Nephron (organoid): ENCODE measurements around the gene VWA7.

Experiments used
- H3K27ac Mint-ChIP-seq, 3 experiments: 2 replicates each; pipeline ENCODE4 v1.8.0; 2020; ENCODE audit warnings: mixed read lengths in 3 of 3, mild to moderate bottlenecking in 2 of 3, moderate library complexity in 1 of 3
- H3K27me3 Mint-ChIP-seq: 2 replicates; pipeline ENCODE4 v1.8.0; 2021; ENCODE audit warnings: low read depth, mild to moderate bottlenecking, moderate library complexity, mixed read lengths
- H3K36me3 Mint-ChIP-seq: 2 replicates; pipeline ENCODE4 v1.8.0; 2020; ENCODE audit warnings: low read depth, mixed read lengths
- H3K4me1 Mint-ChIP-seq: 2 replicates; pipeline ENCODE4 v1.8.0; 2020; ENCODE audit warnings: mixed read lengths
- H3K4me3 Mint-ChIP-seq, 3 experiments: 2 replicates each; pipeline ENCODE4 v1.8.0; 2020; ENCODE audit warnings: mild to moderate bottlenecking in 3 of 3, mixed read lengths in 3 of 3, moderate library complexity in 2 of 3
- H3K9me3 Mint-ChIP-seq: 2 replicates; pipeline ENCODE4 v1.8.0; 2020; ENCODE audit warnings: mixed read lengths
- CTCF ChIP-seq, 3 experiments: fragments of 200-600 bp; sonication (generic); IDR thresholded peaks; one replicate each; pipeline ENCODE4 v1.5.0; 2021; ENCODE audit warnings: antibody characterized with exemption in 3 of 3; ENCODE audit not compliant: unreplicated experiment in 3 of 3

The VWA7 gene

GRCh38 chr6:31732029-31732428 lies 45.1 kb downstream of the VWA7 start:
- H3K27me3 Mint-ChIP-seq: no peaks in the 10 kb centered on the region
- H3K36me3 Mint-ChIP-seq: peaks cover 56% of the 10 kb centered on the region
- H3K9me3 Mint-ChIP-seq: no peaks in the 10 kb centered on the region
- H3K4me1 Mint-ChIP-seq: peaks cover 46% of the 10 kb centered on the region
- peak overlapping the region; percentile 31 to 98 (median 54) for H3K4me3 Mint-ChIP-seq
- no peak for TF ChIP-seq CTCF (IDR thresholded peaks at IDR 0.05; ENCODE audit: unreplicated experiment in 3 of 3)
- H3K27ac Mint-ChIP-seq: peak overlapping the region in 2 of 3 experiments; percentile 15 to 28

GRCh38 chr6:31730631-31731086 lies 46.5 kb downstream of the VWA7 start:
- H3K9me3 Mint-ChIP-seq: no peaks in the 10 kb centered on the region
- no peak for TF ChIP-seq CTCF (IDR thresholded peaks at IDR 0.05; ENCODE audit: unreplicated experiment in 3 of 3)
- peaks cover 69% of the 10 kb centered on the region for H3K36me3 Mint-ChIP-seq
- peak overlapping the region; percentile 97 to 98 (median 98) for H3K4me3 Mint-ChIP-seq
- peak overlapping the region; percentile 90 to 95 (median 92) for H3K27ac Mint-ChIP-seq
- H3K4me1 Mint-ChIP-seq: peaks cover 35% of the 10 kb centered on the region
- H3K27me3 Mint-ChIP-seq: no peaks in the 10 kb centered on the region

GRCh38 chr6:31729979-31730630 lies 47.0 kb downstream of the VWA7 start:
- Mint-ChIP-seq H3K4me3 (peak overlapping the region; percentile 97 to 98 (median 98)), H3K27me3 (no peaks in the 10 kb centered on the region), H3K36me3 (peaks cover 69% of the 10 kb centered on the region), H3K27ac (peak overlapping the region; percentile 90 to 95 (median 92)), H3K4me1 (peaks cover 31% of the 10 kb centered on the region), H3K9me3 (no peaks in the 10 kb centered on the region)
- no peak for TF ChIP-seq CTCF (IDR thresholded peaks at IDR 0.05; ENCODE audit: unreplicated experiment in 3 of 3)

- H3K4me1 Mint-ChIP-seq: peaks cover 31% of the 10 kb centered on the region
- no peaks in the 10 kb centered on the region for H3K9me3 Mint-ChIP-seq
- peaks cover 70% of the 10 kb centered on the region for H3K36me3 Mint-ChIP-seq
- peak in 2 of 3 experiments; percentile 63 to 75 for TF ChIP-seq CTCF (IDR thresholded peaks at IDR 0.05; ENCODE audit: unreplicated experiment in 3 of 3)
- H3K27me3 Mint-ChIP-seq: no peaks in the 10 kb centered on the region
- peak overlapping the region; percentile 97 to 98 (median 98) for H3K4me3 Mint-ChIP-seq
- peak overlapping the region; percentile 90 to 95 (median 92) for H3K27ac Mint-ChIP-seq
Observed at GRCh38 chr6:31729515-31729978, 47.6 kb downstream of the VWA7 start.

- Mint-ChIP-seq H3K27me3 (no peaks in the 10 kb centered on the region), H3K36me3 (peaks cover 71% of the 10 kb centered on the region), H3K4me1 (peaks cover 25% of the 10 kb centered on the region), H3K4me3 (peak within 1 kb of the TSS; percentile 97 to 98 (median 98)), H3K27ac (peak within 1 kb of the TSS; percentile 90 to 95 (median 92)), H3K9me3 (no peaks in the 10 kb centered on the region)
- peak in 1 of 3 experiments; percentile 73 for TF ChIP-seq CTCF (IDR thresholded peaks at IDR 0.05; ENCODE audit: unreplicated experiment in 3 of 3)
Observed at GRCh38 chr6:31728767-31729514, 48.2 kb downstream of the VWA7 start, which contains the start of gene DDAH2. TSS of gene DDAH2 (minus strand) at chr6:31729299. CDS start at chr6:31729161, 138 bp downstream.
